Measurements from ENCODE around the gene DNAAF9.

Gene DNAAF9

DNA sequence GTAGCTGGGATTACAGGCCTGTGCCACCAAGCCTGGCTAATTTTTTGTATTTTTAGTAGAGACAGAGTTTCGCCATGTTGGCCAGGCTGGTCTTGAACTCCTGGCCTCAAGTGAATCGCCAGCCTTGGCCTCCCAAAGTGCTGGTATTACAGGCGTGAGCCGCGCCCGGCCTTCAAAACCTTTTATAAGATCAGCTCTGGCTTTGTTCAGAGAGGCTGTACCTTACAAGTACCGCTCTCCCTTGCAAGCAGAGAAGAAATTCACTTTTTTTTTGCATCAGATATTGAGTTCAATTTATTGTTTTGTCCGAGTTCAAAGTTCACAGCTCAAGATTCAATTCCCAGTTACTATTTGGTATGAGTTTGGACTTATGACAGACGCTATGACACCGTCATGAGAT is 1.9 kb upstream of the DNAAF9 start:
- DNase-seq, result no peak

GRCh38 chr20:3407771-3408637 is 535 bp upstream of the DNAAF9 start:
- DNase-seq, result peak; percentile 63 to 69

- DNase-seq, result peak; percentile 6 to 10
These were observed 909 bp downstream of the DNAAF9 start for GRCh38 chr20:3406481-3407039.

GRCh38 chr20:3405696-3406358 is 1.6 kb downstream of the DNAAF9 start:
- DNase-seq, result no peak

DNA sequence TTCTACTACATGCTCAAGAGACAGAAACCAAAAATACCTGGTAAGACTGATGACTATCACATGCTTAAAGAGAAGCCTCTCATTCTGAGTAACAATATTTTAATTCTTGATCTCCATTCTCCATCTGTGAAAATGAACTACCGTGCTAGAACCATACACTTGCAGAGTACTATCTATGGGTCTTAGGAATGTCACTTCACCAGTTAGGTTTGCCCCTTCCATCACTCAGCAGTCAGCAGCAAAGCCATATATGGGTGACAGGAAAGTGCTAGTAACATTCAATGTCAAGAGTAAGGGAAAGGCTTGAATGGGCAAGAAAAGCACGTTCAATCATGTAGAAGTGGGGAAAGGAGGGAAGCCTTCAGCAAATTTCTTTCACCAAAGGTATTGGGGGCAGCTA is 2.3 kb downstream of the DNAAF9 start:
- no peak for DNase-seq

GRCh38 chr20:3404402-3404801 is 3.1 kb downstream of the DNAAF9 start:
- no peak for DNase-seq

DNA sequence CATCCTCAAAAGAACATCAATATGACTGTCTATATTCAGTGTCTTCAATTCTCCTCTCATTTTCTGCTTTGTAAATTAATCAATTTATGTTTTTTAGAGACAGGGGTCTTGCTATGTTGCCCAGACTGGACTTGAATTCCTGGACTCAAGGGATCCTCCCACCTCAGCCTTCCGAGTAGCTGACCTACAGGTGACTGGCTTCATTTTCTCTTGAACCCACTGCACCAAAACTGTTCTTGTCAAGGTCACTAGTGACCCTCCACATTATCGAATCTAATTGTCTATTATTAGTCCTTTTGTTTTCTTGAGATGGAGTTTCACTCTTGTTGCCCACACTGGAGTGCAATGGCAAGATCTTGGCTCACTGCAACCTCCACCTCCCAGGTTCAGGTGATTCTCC is 3.7 kb downstream of the DNAAF9 start:
- DNase-seq, result no peak

- no peak for DNase-seq
These were observed 5.0 kb downstream of the DNAAF9 start for GRCh38 chr20:3402453-3402852.

- DNase-seq, result no peak
These were observed 7.0 kb downstream of the DNAAF9 start for GRCh38 chr20:3400260-3401155.

GRCh38 chr20:3398681-3399252 is 8.7 kb downstream of the DNAAF9 start:
- no peak for DNase-seq

DNA sequence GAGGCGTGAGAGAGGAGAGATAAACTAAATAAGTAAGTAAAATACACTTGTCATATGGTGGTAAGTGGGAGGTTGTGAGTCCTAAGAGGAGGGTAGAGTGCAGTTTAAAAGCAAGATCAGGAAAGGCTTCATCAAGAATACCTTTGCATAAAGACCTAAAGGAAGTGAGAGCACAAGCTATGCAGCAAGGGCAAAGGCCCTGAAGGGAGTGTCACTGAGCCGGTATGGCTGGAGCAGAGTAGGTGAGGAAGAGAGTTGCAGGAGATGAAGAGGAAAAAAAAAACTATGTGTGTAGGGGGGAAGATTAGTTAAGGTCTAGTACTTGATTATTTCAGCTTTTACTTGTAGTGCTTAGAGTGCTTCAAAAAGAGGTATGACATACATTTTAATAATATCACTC is 11.0 kb downstream of the DNAAF9 start:
- no peak for DNase-seq

DNA sequence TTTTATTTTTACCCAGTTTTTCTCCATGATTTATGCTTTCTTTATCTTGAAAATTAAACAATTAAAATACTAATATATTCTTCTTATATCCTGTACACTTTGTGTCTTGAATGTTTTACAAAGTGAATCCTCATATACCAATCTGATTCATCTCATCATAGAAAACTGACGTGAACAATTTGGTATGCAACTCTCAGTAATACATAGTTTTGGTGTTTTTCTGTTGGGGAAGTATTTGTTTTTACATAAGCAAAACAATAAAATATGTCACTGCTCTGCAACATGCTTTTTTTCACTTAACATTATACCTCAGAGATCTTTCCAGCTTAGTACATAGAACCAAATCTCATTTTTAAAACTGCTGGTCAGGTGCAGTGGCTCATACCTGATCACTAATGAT is 14.7 kb downstream of the DNAAF9 start:
- no peak for DNase-seq

DNA sequence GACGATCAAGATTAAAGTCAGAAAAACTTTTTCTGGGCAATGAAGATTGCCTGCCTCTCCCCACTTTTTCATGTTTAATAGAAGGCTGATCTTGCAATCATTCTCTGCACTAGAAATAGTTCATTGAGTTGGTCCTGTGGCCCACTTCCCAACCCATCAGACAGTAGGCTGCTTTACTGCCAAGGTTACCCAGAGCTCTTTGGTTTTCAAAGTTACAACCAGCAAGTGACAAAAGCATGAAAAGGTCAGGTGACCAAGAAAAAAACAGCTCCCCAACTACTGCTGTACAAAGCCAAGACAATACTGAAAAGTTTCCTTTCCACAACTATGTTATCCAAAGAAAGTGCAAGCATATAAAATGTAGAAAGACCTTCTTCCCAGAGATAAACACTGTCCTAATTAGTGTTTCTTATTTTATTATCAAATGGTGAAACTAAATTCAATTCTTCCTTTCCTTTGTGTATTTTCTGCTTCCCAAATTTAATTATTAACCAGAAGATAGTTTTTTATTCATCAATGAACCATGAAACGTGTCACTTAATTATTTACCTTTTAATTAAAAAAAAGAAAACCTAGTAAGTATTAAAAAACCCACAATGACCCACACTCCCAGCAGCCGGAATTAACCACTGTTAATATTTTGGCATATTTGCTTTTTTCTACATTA is 16.6 kb downstream of the DNAAF9 start:
- DNase-seq, result no peak

DNA sequence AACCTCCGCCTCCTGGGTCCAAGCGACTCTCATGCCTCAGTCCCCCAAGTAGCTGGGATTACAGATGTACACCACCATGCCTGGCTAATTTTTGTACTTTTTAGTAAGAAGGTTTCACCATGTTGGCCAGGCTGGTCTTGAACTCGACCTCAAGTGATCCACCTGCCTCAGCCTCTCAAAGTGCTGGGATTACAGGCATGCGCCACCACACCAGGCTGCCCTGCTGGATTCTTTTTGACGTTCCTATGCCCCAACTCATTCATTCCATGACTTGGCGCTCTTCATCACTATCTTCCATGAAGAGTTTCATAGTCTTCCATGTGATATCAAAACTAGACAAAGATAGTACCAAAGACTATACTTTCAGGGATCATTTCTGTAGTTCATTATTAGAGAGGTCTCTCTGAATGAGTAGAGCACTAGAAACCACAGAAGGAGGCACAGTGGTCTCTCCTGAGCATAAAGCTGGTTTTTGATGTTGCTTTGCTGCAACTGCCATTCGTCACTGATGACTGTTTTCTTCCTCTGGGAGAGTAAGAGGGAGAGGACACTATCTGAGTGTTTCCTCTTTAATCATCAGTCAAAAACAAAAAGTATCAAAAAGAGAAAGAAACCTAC is 23.5 kb downstream of the DNAAF9 start:
- peak; percentile 49 to 64 for DNase-seq

- no peak for DNase-seq
These were observed 24.6 kb downstream of the DNAAF9 start for GRCh38 chr20:3382836-3383235.

DNA sequence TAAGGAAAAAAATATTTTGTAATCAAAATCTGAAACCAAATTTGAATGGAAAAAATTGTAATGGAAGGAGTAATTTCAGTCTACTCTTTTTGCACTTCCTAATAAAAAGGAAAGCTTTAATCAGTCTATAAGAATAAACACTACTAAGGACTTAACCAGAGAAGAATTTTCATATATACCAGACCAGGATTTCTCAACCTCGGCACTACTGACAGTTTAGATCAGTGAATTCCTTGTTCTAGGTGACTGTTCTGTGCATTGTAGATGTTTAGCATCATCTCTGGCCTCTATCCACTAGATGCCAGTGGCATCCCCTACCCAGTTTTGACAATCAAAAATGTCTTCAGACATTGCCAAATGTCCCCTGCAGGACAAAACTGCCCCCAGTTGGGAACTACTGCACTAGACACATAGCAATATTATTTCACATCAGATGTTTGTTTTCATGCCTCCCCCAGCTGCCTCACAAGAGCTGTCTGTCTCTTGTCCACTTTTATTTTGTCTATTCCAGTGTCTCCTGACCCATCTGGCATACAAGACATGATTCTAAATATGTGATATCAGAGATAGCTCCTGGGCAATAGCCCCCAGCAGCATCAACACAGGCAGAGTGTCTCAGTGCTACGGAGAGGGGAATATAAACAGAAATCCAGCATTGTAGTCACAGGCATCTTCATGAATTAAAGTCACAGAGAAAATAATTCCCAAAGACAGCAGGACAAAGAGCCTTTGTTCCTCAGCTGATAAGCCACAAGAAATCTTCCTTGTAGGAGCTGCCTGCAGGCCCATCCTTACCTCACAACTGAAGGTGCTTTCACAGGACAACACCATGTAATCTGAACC is 27.0 kb downstream of the DNAAF9 start:
- no peak for DNase-seq

DNA sequence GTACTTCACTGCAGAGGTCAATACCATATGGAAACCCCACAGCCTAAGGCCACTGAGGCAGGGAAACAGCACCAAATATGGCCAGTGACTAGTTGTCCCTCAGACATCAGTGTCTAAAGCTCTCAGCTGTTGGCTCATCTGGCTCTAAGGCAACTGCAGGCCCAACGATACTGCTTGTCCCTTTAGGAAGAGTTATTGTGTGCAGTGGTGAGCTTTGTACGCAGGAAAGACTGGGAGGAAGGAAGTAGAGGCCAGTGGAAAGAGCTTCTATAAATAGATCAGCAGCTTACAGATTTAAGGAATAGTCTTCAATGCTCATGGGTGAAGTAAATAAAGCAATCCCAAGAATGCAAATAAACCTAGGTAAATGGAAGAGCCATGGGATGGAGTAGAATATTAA is 29.3 kb downstream of the DNAAF9 start:
- DNase-seq, result no peak

- no peak for DNase-seq
These were observed 29.8 kb downstream of the DNAAF9 start for GRCh38 chr20:3377644-3378043.

- DNase-seq, result no peak
These were observed 33.2 kb downstream of the DNAAF9 start for GRCh38 chr20:3374296-3374695.

DNA sequence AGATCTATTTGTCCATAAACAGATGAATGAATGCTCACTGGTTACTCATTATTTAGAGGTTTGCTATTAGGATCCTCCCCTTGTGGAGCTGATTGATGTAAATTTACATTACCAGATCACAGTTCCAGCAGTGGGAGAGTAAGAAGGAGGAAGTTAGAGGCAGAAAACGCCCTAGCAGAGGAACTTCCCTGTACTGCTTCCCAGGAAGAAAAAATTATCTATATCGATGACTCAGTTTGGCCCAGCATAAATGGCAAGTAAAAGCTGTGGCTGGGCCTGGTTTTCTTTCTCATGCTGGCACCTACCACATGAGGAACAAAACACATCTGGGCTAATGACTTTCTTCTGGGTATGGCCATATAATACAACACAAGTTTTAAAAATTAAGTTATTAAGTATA is 35.7 kb downstream of the DNAAF9 start:
- no peak for DNase-seq

GRCh38 chr20:3367089-3367488 is 40.4 kb downstream of the DNAAF9 start:
- DNase-seq, result no peak
